GM19351 (cell line): ENCODE results near the gene FNDC10.

Source experiments
- ATAC-seq: cut with Tn5 transposase; IDR thresholded peaks from one replicate; pipeline ENCODE4 v1.9.1; 2021; ENCODE audit warnings: mild to moderate bottlenecking, moderate library complexity; ENCODE audit not compliant: unreplicated experiment

Gene FNDC10

GRCh38 chr1:1616045-1616790, 16.3 kb upstream of the FNDC10 start:
- peak; percentile 13 for ATAC-seq

GRCh38 chr1:1615256-1616044, 15.5 kb upstream of the FNDC10 start, which contains the start of gene MIB2:
Gene MIB2 (plus strand): TSS chr1:1615500. CDS start chr1:1623453, 7,953 bp downstream.
- ATAC-seq = peak; percentile 82

- no peak for ATAC-seq
Measured at GRCh38 chr1:1614954-1615255, 15.0 kb upstream of the FNDC10 start.

GRCh38 chr1:1614204-1614953, 14.4 kb upstream of the FNDC10 start:
- ATAC-seq = no peak

- ATAC-seq = no peak
Measured at GRCh38 chr1:1613509-1614082, 13.7 kb upstream of the FNDC10 start.

GRCh38 chr1:1612104-1612400, 12.1 kb upstream of the FNDC10 start:
- ATAC-seq = no peak

GRCh38 chr1:1610796-1611195, 10.9 kb upstream of the FNDC10 start:
- no peak for ATAC-seq

- no peak for ATAC-seq
Measured at GRCh38 chr1:1609822-1610485, 10.0 kb upstream of the FNDC10 start.

GRCh38 chr1:1606232-1606631, 6.3 kb upstream of the FNDC10 start:
- no peak for ATAC-seq

GRCh38 chr1:1605724-1606123, 5.8 kb upstream of the FNDC10 start:
- no peak for ATAC-seq

GRCh38 chr1:1605034-1605591, 5.2 kb upstream of the FNDC10 start:
- no peak for ATAC-seq

- ATAC-seq = no peak
Measured at GRCh38 chr1:1604374-1605033, 4.6 kb upstream of the FNDC10 start.

- ATAC-seq = no peak
Measured at GRCh38 chr1:1603671-1604373, 3.9 kb upstream of the FNDC10 start.

GRCh38 chr1:1602968-1603506, 3.1 kb upstream of the FNDC10 start:
- ATAC-seq = no peak

- ATAC-seq = no peak
Measured at GRCh38 chr1:1602304-1602967, 2.5 kb upstream of the FNDC10 start.

- no peak for ATAC-seq
Measured at GRCh38 chr1:1601564-1602303, 1.8 kb upstream of the FNDC10 start.

GRCh38 chr1:1600861-1601563, 1.1 kb upstream of the FNDC10 start:
- ATAC-seq = no peak
